Myocyte (in vitro differentiated cells): ENCODE data around the gene CBFA2T2. TPM values are rescaled to one million over a fixed set of nuclear protein-coding genes. Genes with fewer than 3 reads are reported as not detected.
"Not testable (repeated sequence)": the region's sequence is repeated elsewhere in the genome, so short reads cannot be mapped to it uniquely, and the experiment has no call there.

Source experiments
- DNase-seq: peaks from one replicate; pipeline ENCODE4 v3.0.0-alpha.2; 2012; ENCODE audit warnings: low read depth
- total RNA-seq: library from RNA; depleted of rRNA; stranded (reverse); fragments of >200 nt; gene quantifications from 2 replicates; pipeline ENCODE4 v1.2.3, GENCODE V29; 2014

Gene CBFA2T2
- total RNA-seq, 1 donor from 2014 or later, result 14.3 TPM

GRCh38 chr20:33693741-33694638 lies 204.1 kb downstream of the CBFA2T2 start:
- peak; percentile 13 for DNase-seq

- DNase-seq, result peak; percentile 54
Observed at GRCh38 chr20:33694639-33695012, 204.7 kb downstream of the CBFA2T2 start.

- peak; percentile 80 for DNase-seq
Observed at GRCh38 chr20:33696448-33696847, 206.6 kb downstream of the CBFA2T2 start.

- peak; percentile 71 for DNase-seq
Observed at GRCh38 chr20:33697129-33697528, 207.2 kb downstream of the CBFA2T2 start.

- DNase-seq, result not testable (repeated sequence)
Observed at GRCh38 chr20:33698966-33699365, 209.1 kb downstream of the CBFA2T2 start.

Other genes with a start within 250 kb of the CBFA2T2 start
- not detected in 2 replicates for gene BPIFB1, start 206.9 kb upstream of the CBFA2T2 start, total RNA-seq
- 28.1 and 29.7 TPM in 2 replicates for gene CDK5RAP1, start 88.6 kb upstream of the CBFA2T2 start, total RNA-seq
- 35.6 and 35.8 TPM in 2 replicates for gene SNTA1, start 46.3 kb upstream of the CBFA2T2 start, total RNA-seq
- gene C20orf144, start 172.2 kb downstream of the CBFA2T2 start, total RNA-seq, result 0.24 TPM in 1 of 2 replicates, not detected in the other
- gene ACTL10, start 176.8 kb downstream of the CBFA2T2 start, total RNA-seq, result 0.10 TPM in 1 of 2 replicates, not detected in the other
- gene NECAB3, start 184.3 kb downstream of the CBFA2T2 start, total RNA-seq, result 186 and 221 TPM in 2 replicates
- gene E2F1, start 196.3 kb downstream of the CBFA2T2 start, total RNA-seq, result 4.3 and 6.0 TPM in 2 replicates
- gene PXMP4, start 230.2 kb downstream of the CBFA2T2 start, total RNA-seq, result 4.8 and 6.4 TPM in 2 replicates
- 1.8 and 2.0 TPM in 2 replicates for gene ZNF341, start 241.9 kb downstream of the CBFA2T2 start, total RNA-seq